ENCODE data around the gene AHCYL2.

DNA sequence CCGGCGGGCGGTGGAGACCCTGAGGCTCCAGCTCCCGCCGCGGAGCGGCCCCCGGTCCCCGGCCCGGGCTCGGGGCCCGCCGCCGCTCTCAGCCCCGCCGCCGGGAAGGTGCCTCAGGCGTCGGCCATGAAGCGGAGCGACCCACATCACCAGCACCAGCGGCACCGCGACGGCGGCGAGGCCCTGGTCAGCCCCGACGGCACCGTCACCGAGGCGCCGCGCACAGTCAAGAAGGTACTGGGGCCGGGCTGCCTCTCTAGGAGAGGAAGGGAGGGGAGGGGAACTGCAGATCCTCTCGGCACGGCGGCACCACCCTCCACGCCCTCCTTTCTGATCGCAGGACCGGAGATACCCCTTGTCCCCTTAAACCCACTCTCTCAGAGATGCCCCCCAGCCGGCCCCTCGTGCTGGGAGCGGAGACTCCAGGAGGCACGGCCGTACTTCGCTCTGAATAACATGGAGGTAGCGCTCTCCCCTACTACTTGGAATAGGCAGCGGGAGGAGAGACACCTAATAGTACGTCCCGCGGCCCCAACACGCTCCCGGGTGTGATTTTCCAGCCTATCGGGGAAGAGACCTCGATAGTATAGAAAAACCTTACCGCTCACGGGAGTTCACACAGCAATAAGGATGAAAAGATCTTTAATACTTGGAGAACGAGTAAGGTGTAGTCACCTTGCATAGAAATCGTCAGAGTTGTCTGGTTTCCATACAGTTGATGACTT lies 538 bp downstream of the AHCYL2 start:
- TF ChIP-seq, protein P1, sequence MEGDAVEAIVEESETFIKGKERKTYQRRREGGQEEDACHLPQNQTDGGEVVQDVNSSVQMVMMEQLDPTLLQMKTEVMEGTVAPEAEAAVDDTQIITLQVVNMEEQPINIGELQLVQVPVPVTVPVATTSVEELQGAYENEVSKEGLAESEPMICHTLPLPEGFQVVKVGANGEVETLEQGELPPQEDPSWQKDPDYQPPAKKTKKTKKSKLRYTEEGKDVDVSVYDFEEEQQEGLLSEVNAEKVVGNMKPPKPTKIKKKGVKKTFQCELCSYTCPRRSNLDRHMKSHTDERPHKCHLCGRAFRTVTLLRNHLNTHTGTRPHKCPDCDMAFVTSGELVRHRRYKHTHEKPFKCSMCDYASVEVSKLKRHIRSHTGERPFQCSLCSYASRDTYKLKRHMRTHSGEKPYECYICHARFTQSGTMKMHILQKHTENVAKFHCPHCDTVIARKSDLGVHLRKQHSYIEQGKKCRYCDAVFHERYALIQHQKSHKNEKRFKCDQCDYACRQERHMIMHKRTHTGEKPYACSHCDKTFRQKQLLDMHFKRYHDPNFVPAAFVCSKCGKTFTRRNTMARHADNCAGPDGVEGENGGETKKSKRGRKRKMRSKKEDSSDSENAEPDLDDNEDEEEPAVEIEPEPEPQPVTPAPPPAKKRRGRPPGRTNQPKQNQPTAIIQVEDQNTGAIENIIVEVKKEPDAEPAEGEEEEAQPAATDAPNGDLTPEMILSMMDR (IDR thresholded peaks at IDR 0.05; ENCODE audit: low read depth, low read length, poor library complexity, severe bottlenecking) = no peak
- TF ChIP-seq EZH2phosphoT487 (IDR thresholded peaks at IDR 0.05; ENCODE audit: borderline replicate concordance, low read length) = no peak
